ENCODE data around the gene FILIP1L. TPM values are rescaled to one million over a fixed set of nuclear protein-coding genes. Genes with fewer than 3 reads are reported as not detected.

The FILIP1L gene
- polyA plus RNA-seq, 1 donor (not counting 4 experiments of a cell fraction or from before 2014, with no cell fraction given), result 14.7 TPM

GRCh38 chr3:100129941-100130340 lies 15.6 kb upstream of the FILIP1L start:
- H3K9ac ChIP-seq (ENCODE audit: control insufficient read depth, extremely low read depth, insufficient read depth, low read length), result no peak overlapping the region
- FAIRE-seq (no peak), DNase-seq (ENCODE audit: low read depth, low spot score) (no peak)
- no peak overlapping the region for H3K4me3 ChIP-seq (ENCODE audit: control insufficient read depth in 2 of 3, extremely low read depth in 1 of 3, insufficient read depth in 2 of 3, low read depth in 1 of 3, low read length in 3 of 3)
- no peak overlapping the region for H3K4me2 ChIP-seq (ENCODE audit: control insufficient read depth, extremely low read depth, insufficient read depth, low read depth, low read length)
- no peaks in the 10 kb centered on the region for H3K9me3 ChIP-seq (ENCODE audit: control insufficient read depth, low read depth, low read length)
- dilution Hi-C loops (cut with MboI; ENCODE audit: extremely low pct_ligation_motif_present, low sequenced_read_pairs), result no loop called here
- no peaks in the 10 kb centered on the region for H3K36me3 ChIP-seq (ENCODE audit: control insufficient read depth in 2 of 2, extremely low read depth in 1 of 2, insufficient read depth in 2 of 2, low read length in 2 of 2)
- H4K20me1 ChIP-seq (ENCODE audit: control insufficient read depth, extremely low read depth, insufficient read depth, low read length), result no peaks in the 10 kb centered on the region
- TF ChIP-seq EZH2 (IDR thresholded peaks at IDR 0.05; ENCODE audit: low read length), result no peak
- no peak for TF ChIP-seq CTCF (optimal IDR thresholded peaks at IDR 0.05 in 1 of 3, IDR thresholded peaks at IDR 0.05 in 1 of 3, conservative IDR thresholded peaks at IDR 0.05 in 1 of 3; ENCODE audit: extremely low read depth in 1 of 3, insufficient read depth in 2 of 3, low read length in 3 of 3)
- no peak overlapping the region for H2AFZ ChIP-seq (ENCODE audit: control insufficient read depth, low read length)
- H3K4me1 ChIP-seq (ENCODE audit: control insufficient read depth, extremely low read depth, insufficient read depth, low read length), result no peaks in the 10 kb centered on the region
- no peak overlapping the region for H3K27ac ChIP-seq (ENCODE audit: control insufficient read depth, insufficient read depth, low read length)
- no peaks in the 10 kb centered on the region for H3K9me1 ChIP-seq (ENCODE audit: control insufficient read depth, extremely low read depth, insufficient read depth, low read length)
- no peaks in the 10 kb centered on the region for H3K27me3 ChIP-seq (ENCODE audit: control insufficient read depth, extremely low read depth, insufficient read depth, low read length)
- H3K79me2 ChIP-seq (ENCODE audit: control insufficient read depth, insufficient read depth, low read length), result no peaks in the 10 kb centered on the region

- Histone ChIP-seq H3K9ac (ENCODE audit: control insufficient read depth, extremely low read depth, insufficient read depth, low read length) (no peak overlapping the region), H3K79me2 (ENCODE audit: control insufficient read depth, insufficient read depth, low read length) (no peaks in the 10 kb centered on the region), H3K4me2 (ENCODE audit: control insufficient read depth, extremely low read depth, insufficient read depth, low read depth, low read length) (no peak overlapping the region), H3K27ac (ENCODE audit: control insufficient read depth, insufficient read depth, low read length) (no peak overlapping the region), H3K27me3 (ENCODE audit: control insufficient read depth, extremely low read depth, insufficient read depth, low read length) (no peaks in the 10 kb centered on the region), H2AFZ (ENCODE audit: control insufficient read depth, low read length) (no peak overlapping the region), H3K36me3 (ENCODE audit: control insufficient read depth in 2 of 2, extremely low read depth in 1 of 2, insufficient read depth in 2 of 2, low read length in 2 of 2) (no peaks in the 10 kb centered on the region), H4K20me1 (ENCODE audit: control insufficient read depth, extremely low read depth, insufficient read depth, low read length) (no peaks in the 10 kb centered on the region), H3K9me1 (ENCODE audit: control insufficient read depth, extremely low read depth, insufficient read depth, low read length) (no peaks in the 10 kb centered on the region), H3K4me1 (ENCODE audit: control insufficient read depth, extremely low read depth, insufficient read depth, low read length) (no peaks in the 10 kb centered on the region), H3K4me3 (ENCODE audit: control insufficient read depth in 2 of 3, extremely low read depth in 1 of 3, insufficient read depth in 2 of 3, low read depth in 1 of 3, low read length in 3 of 3) (no peak overlapping the region), H3K9me3 (ENCODE audit: control insufficient read depth, low read depth, low read length) (no peaks in the 10 kb centered on the region)
- dilution Hi-C loops (cut with MboI; ENCODE audit: extremely low pct_ligation_motif_present, low sequenced_read_pairs), result no loop called here
- TF ChIP-seq EZH2 (IDR thresholded peaks at IDR 0.05; ENCODE audit: low read length), result no peak
- FAIRE-seq, result no peak
- no peak for DNase-seq (ENCODE audit: low read depth, low spot score)
Observed at GRCh38 chr3:100128565-100128964, 14.3 kb upstream of the FILIP1L start.

- TF ChIP-seq EZH2 (IDR thresholded peaks at IDR 0.05; ENCODE audit: low read length), result no peak
- FAIRE-seq, result no peak
- no peaks in the 10 kb centered on the region for H3K9me3 ChIP-seq (ENCODE audit: control insufficient read depth, low read depth, low read length)
Observed at GRCh38 chr3:100127792-100128191, 13.5 kb upstream of the FILIP1L start.

More at GRCh38 chr3:100127792-100128191, 13.5 kb upstream of the FILIP1L start:
- no peak overlapping the region for H3K9ac ChIP-seq (ENCODE audit: control insufficient read depth, extremely low read depth, insufficient read depth, low read length)
- dilution Hi-C loops (cut with MboI; ENCODE audit: extremely low pct_ligation_motif_present, low sequenced_read_pairs), result no loop called here
- H2AFZ ChIP-seq (ENCODE audit: control insufficient read depth, low read length), result no peak overlapping the region
- no peak overlapping the region for H3K4me3 ChIP-seq (ENCODE audit: control insufficient read depth in 2 of 3, extremely low read depth in 1 of 3, insufficient read depth in 2 of 3, low read depth in 1 of 3, low read length in 3 of 3)
- no peaks in the 10 kb centered on the region for H3K27me3 ChIP-seq (ENCODE audit: control insufficient read depth, extremely low read depth, insufficient read depth, low read length)
- no peak overlapping the region for H3K4me2 ChIP-seq (ENCODE audit: control insufficient read depth, extremely low read depth, insufficient read depth, low read depth, low read length)
- no peaks in the 10 kb centered on the region for H3K36me3 ChIP-seq (ENCODE audit: control insufficient read depth in 2 of 2, extremely low read depth in 1 of 2, insufficient read depth in 2 of 2, low read length in 2 of 2)
- H3K79me2 ChIP-seq (ENCODE audit: control insufficient read depth, insufficient read depth, low read length), result no peaks in the 10 kb centered on the region
- no peaks in the 10 kb centered on the region for H3K4me1 ChIP-seq (ENCODE audit: control insufficient read depth, extremely low read depth, insufficient read depth, low read length)
- no peak overlapping the region for H3K27ac ChIP-seq (ENCODE audit: control insufficient read depth, insufficient read depth, low read length)
- no peaks in the 10 kb centered on the region for H3K9me1 ChIP-seq (ENCODE audit: control insufficient read depth, extremely low read depth, insufficient read depth, low read length)
- no peak for DNase-seq (ENCODE audit: low read depth, low spot score)
- no peaks in the 10 kb centered on the region for H4K20me1 ChIP-seq (ENCODE audit: control insufficient read depth, extremely low read depth, insufficient read depth, low read length)

Measured in keratinocyte (primary cell).